GM18499 (cell line): ENCODE results near the gene TRMT13.
"Not testable (repeated sequence)": the region's sequence is repeated elsewhere in the genome, so short reads cannot be mapped to it uniquely, and the experiment has no call there.

Source experiments
- ATAC-seq: cut with Tn5 transposase; IDR thresholded peaks from one replicate; pipeline ENCODE4 v1.9.1; 2021; ENCODE audit warnings: moderate number of reproducible peaks; ENCODE audit not compliant: insufficient read depth, unreplicated experiment

Gene TRMT13

DNA sequence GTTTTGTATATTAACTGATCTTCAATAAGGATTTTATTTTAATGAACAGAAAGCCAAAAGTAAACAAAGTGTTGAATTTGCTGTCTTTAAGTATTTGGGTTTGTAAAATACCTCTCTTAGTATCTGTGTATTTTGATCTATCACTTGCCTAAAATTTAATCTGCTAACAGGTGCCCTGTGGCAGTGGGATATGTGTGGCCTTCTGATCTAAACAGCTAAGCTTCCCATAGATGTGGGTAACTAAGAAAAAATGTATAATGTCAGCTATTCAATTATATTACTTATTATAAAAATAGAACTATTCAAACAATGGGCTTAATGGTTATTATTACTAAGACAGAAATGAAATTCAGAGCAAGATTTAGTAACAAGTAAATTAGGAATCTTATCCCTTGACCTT lies 29.9 kb downstream of the TRMT13 start:
- no peak for ATAC-seq

DNA sequence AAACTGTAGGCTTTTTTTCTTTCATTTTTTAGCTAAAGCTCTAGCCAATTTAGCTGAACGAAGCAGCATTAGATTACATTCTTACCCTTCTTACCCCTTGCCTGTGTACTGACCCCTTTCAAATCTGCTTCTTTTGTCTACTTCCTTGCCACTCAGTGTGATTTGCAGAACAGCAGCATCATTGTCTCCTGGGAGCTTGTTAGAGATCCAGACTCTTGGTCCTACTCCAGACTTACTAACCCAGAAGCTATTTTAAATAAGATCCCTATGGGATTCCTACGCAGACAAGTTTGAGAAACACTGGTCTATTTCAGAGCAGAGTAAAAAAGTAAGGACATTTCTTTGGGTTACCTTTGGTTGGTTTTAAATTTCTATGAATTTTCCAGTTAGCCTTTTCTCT lies 31.3 kb downstream of the TRMT13 start:
- no peak for ATAC-seq

DNA sequence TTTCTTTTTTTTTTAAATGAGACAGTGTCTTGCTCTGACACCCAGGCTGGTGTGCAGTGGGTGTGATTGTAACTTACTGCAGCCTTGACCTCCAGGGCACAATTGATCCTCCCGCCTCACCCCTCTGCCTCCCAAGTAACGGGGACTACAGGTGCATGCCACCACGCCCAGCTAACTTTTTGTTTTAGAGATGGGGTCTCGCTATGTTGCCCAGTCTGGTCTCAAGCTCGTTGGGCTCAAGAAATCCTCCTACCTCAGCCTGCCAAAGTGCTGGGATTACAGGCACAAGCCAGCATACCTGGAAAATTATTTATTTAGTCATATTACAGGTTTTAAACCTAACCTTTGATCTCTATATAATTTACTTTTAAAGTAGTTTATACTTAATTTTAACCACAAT lies 31.7 kb downstream of the TRMT13 start:
- ATAC-seq, result no peak

DNA sequence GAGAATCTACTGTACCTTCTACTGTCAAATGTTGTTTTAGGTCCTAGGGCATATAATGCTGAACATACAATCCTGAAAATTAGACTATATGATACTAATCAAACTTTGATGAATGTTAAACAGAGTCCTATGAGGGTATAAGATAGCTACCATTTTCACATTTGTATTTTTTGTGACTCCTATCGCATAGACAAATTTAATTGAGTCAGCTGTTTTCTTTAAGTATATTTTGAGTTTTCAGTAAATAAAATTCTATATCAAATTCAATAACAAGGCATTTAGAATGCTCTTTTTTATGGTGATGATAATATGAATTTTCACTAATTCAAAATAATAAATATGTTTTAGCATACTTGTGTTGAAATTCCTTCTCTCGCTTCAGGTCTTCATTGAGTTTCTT lies 35.1 kb downstream of the TRMT13 start:
- no peak for ATAC-seq

DNA sequence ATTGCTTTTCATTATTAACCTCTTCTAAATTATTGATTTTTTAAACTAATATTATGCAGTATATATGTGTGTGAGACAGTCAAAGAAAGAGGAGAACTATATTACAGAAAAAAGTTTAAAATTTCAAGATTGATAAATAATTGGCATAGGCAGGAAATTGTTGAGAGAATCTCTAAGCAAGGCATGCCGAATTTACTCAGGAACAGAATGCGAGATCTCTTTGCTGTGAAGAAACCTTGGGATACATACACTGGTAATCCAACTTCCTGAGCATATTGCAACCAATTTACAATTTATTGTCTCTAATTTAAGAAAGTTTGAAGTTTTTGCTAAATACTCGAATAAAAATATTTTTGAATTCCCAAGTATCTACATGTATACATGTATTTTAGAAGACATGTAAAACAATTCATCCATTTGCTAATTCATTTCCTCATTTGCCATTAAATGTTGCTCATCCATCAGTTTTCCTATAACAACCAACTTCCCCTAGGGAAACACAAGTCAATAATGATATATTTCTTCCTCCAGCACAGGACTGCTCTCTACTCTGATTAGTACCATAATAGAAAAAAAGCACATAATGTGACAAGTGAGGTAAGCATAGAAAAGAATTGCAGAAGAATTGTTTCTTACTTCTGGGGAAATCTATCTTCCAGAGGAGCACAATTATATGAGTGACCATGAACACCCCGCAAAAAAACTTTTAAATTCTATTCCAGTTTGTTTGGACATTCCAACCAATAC lies 44.5 kb downstream of the TRMT13 start:
- no peak for ATAC-seq

DNA sequence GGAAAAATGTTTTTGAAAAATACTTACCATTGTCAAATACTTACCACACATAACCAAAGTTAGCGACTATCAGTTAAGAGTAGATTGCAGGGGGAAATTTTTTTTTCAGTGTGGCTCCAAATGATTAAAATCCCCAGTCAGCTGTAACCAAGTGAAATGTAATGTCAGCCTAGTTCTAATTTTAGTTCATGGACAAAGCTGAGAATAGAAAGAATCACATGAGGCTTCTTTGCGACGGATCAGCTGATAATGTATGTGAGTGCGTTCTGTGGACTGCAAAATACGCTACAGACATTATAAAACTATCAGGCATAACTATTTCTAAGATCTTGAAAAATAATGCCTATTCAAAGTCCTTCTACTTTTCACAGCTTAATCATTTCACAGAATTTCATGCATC lies 45.1 kb downstream of the TRMT13 start, which contains the start of gene LRRC39:
Gene LRRC39 (minus strand): TSS at position 166 of the 400 bp plus-strand sequence. CDS start 9,740 bp downstream, outside the sequence.
- ATAC-seq, result no peak

DNA sequence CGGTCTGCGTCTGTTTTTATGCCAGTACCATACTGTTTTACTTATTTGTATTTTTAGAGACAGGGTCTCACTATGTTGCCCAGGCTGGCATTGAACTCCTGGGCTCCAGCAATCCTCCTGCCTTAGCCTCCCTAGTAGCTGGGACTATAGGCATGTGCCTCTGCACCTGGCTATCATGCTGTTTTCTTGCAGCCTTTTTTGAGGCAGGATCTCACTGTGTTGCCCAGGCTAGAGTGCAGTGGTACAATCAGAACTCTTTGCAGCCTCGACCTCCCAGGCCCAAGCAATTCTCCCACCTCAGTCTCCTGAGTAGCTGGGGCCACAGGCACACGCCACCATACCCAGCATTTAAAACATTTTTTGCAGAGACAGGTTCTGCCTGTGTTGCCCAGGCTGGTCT lies 50.4 kb downstream of the TRMT13 start:
- no peak for ATAC-seq

DNA sequence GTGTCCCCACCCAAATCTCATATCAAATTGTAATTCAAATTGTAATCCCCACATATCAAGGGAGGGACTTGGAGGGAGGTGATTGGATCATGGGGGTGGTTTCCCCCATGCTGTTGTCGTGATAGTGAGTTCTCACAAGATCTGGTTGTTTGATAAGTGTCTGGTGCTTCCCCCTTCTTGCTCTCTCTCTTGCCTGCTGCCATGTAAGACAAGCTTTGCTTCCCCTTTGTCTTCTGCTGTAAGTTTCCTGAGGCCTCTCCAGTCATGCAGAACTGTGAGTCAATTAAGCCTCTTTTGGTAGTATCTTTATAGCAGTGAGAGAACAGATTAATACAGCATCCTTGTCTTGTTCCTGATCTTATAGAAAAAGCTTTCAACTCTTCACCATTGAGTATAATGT lies 51.6 kb downstream of the TRMT13 start:
- ATAC-seq, result peak; percentile 78

DNA sequence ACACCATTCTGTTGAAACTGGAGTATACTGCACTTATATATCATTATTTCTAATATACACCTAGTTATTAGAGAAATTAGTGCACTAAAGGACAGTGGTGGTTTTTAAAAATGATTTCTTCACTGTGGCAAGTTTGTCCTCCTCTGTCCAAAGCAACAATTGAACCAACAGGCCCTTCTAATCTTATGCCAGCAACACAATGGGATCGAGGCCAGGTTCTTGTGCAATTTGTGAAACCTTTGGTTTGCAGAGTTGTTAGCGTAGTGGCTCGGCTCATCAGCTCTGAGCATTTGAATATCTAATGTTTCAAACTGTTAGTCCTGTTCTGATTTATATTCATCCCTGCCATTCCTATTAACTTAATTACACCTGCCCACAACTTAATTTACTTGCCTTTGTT lies 54.9 kb downstream of the TRMT13 start:
- no peak for ATAC-seq

DNA sequence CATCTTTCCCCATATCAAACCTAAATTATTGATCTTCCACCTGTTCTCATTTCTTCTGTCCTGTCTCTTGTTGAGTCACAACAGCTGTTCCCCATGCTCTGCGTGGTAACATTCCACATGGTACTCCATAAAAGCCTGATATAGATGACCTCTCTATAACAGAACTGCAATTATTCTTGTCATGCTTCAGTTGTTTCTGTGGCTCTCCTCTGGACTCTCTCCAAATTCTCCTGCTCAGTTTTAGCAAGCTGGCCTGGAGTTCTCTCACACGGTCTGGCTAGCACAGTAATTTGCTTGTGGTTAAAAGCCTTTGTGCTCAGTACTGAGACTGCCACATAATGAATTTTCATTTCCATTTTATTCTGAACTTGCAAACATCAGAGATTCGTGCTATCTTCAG lies 55.7 kb downstream of the TRMT13 start:
- ATAC-seq, result peak; percentile 47

DNA sequence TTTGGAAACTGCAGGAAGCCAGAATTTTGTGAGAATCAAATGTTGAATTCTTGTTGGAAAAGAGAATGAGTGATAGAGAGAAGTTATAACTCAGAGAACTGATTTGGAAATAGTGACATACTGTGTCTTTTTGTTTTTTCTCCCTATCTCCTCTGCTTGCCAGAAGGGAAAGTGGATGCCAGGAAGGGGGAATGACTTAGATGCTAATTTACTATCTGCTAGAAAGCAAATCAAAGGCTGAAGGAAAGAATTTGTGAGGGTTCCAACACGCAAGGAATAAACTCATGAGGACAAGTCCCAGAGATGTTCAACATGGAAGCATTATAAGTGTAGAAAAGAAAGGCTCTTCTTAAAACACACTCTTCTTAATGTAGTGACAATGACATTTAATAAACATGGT lies 65.6 kb downstream of the TRMT13 start:
- ATAC-seq, result no peak

DNA sequence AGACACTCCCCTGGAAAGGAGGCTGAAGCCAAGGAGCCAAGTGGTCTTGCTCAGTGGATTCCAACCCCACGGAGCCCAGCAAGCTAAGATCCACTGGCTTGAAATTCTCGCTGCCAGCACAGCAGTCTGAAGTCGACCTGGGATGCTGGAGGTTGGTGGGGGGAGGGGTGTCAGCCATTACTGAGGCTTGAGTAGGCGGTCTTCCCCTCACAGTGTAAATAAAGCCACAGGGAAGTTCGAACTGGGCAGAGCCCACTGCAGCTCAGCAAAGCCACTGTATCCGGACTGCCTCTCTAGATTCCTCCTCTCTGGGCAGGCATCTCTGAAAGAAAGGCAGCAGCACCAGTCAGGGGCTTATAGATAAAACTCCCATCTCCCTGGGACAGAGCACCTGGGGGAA lies 67.1 kb downstream of the TRMT13 start:
- ATAC-seq, result not testable (repeated sequence)
